Measurements from ENCODE around the gene ZNF579. TPM values are rescaled to one million over a fixed set of nuclear protein-coding genes. Genes with fewer than 3 reads are reported as not detected.

The ZNF579 gene
- total RNA-seq, 1 experiment from 2014 or later = 49.0 TPM

- intact Hi-C loops (cut with micrococcal nuclease; ENCODE audit: unreplicated experiment) = no loop called here
- CTCF ChIA-PET = no interaction called here
Measured at GRCh38 chr19:55559684-55560083, 21.0 kb downstream of the ZNF579 start.

GRCh38 chr19:55554741-55555152 is 25.9 kb downstream of the ZNF579 start:
- Histone ChIP-seq H3F3A (ENCODE audit: insufficient read depth, low read depth) (peaks cover 32% of the 10 kb centered on the region), H2AFZ (no peak overlapping the region), H3K9me2 (ENCODE audit: insufficient read depth) (no peaks in the 10 kb centered on the region), H3K4me2 (no peak overlapping the region), H3K79me2 (ENCODE audit: low read depth) (no peaks in the 10 kb centered on the region), H3K4me3 (no peak overlapping the region), H3K27me3 (ENCODE audit: insufficient read depth, low read depth) (no peaks in the 10 kb centered on the region), H3K9me3 (ENCODE audit: insufficient read depth, low read depth) (no peaks in the 10 kb centered on the region), H3K4me1 (replicated peaks; ENCODE audit: insufficient read depth) (peaks cover 14% of the 10 kb centered on the region), H3K36me3 (ENCODE audit: low read depth) (no peaks in the 10 kb centered on the region), H4K20me1 (ENCODE audit: insufficient read depth) (no peaks in the 10 kb centered on the region), H3K27ac (no peak overlapping the region)
- POLR2A ChIA-PET (ENCODE audit: unreplicated experiment) = no interaction called here
- no peak for DNase-seq
- no TSS peak for BruUV-seq (replicated peaks)
- intact Hi-C loops (cut with micrococcal nuclease; ENCODE audit: unreplicated experiment) = no loop called here
- CTCF ChIA-PET = no interaction called here
- TF ChIP-seq EZH2 (IDR thresholded peaks at IDR 0.05; ENCODE audit: low read depth) (no peak), CTCF (conservative IDR thresholded peaks at IDR 0.05) (no peak)

More at GRCh38 chr19:55559684-55560083, 21.0 kb downstream of the ZNF579 start:
- no peaks in the 10 kb centered on the region for H3K79me2 ChIP-seq (ENCODE audit: low read depth)
- H3K27ac ChIP-seq = no peak overlapping the region
- H3F3A ChIP-seq (ENCODE audit: insufficient read depth, low read depth) = peaks cover 13% of the 10 kb centered on the region; the same call in 1 of the 2 replicates
- no peaks in the 10 kb centered on the region for H3K9me2 ChIP-seq (ENCODE audit: insufficient read depth)
- H3K9me3 ChIP-seq (ENCODE audit: insufficient read depth, low read depth) = peaks cover 6% of the 10 kb centered on the region; the same call in 1 of the 2 replicates
- H3K36me3 ChIP-seq (ENCODE audit: low read depth) = no peaks in the 10 kb centered on the region
- H3K4me2 ChIP-seq = no peak overlapping the region
- TF ChIP-seq EZH2 (IDR thresholded peaks at IDR 0.05; ENCODE audit: low read depth) (no peak), CTCF (conservative IDR thresholded peaks at IDR 0.05) (no peak)
- no peaks in the 10 kb centered on the region for H3K27me3 ChIP-seq (ENCODE audit: insufficient read depth, low read depth)
- no peak for DNase-seq
- H4K20me1 ChIP-seq (ENCODE audit: insufficient read depth) = no peaks in the 10 kb centered on the region
- POLR2A ChIA-PET (ENCODE audit: unreplicated experiment) = no interaction called here
- no peaks in the 10 kb centered on the region for H3K4me1 ChIP-seq (replicated peaks; ENCODE audit: insufficient read depth)
- H2AFZ ChIP-seq = no peak overlapping the region
- no TSS peak for BruUV-seq (replicated peaks)
- H3K4me3 ChIP-seq = no peak overlapping the region

DNA sequence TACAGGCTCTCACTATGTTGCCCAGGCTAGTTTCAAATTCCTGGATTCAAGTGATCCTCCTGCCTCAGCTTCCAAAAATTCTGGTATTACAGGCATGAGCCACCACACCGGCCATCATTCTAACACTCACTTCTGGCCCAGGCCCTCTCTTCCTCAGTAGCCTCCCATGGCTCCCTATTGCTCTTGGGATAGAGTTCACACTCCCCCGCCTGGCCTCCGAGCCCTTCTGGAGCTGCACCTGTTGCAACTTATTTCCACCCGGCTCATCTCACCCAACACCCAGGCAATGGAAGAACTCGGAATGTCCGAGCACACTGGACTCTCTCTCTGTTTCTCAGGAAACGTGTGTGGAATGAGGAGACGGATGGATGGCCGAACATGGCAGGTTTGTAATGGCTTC is 26.3 kb downstream of the ZNF579 start:
- H3K79me2 ChIP-seq (ENCODE audit: low read depth) = no peaks in the 10 kb centered on the region
- H3K4me3 ChIP-seq = no peak overlapping the region
- H2AFZ ChIP-seq = no peak overlapping the region
- no peak overlapping the region for H3K4me2 ChIP-seq
- H3K4me1 ChIP-seq (replicated peaks; ENCODE audit: insufficient read depth) = peaks cover 18% of the 10 kb centered on the region
- H3K9me3 ChIP-seq (ENCODE audit: insufficient read depth, low read depth) = no peaks in the 10 kb centered on the region
- ChIA-PET CTCF (interaction anchor here (0.5 kb wide), 1 partner anchor 1124 kb away, joined by 3 read pairs; no protein-coding TSS in a partner anchor), POLR2A (ENCODE audit: unreplicated experiment) (no interaction called here)
- no TSS peak for BruUV-seq (replicated peaks)
- H4K20me1 ChIP-seq (ENCODE audit: insufficient read depth) = no peaks in the 10 kb centered on the region
- H3K36me3 ChIP-seq (ENCODE audit: low read depth) = no peaks in the 10 kb centered on the region
- H3K27ac ChIP-seq = no peak overlapping the region
- intact Hi-C loops (cut with micrococcal nuclease; ENCODE audit: unreplicated experiment) = no loop called here
- no peaks in the 10 kb centered on the region for H3K9me2 ChIP-seq (ENCODE audit: insufficient read depth)
- DNase-seq = no peak
- no peak for TF ChIP-seq CTCF (conservative IDR thresholded peaks at IDR 0.05)
- TF ChIP-seq EZH2 (IDR thresholded peaks at IDR 0.05; ENCODE audit: low read depth) = no peak
- H3K27me3 ChIP-seq (ENCODE audit: insufficient read depth, low read depth) = no peaks in the 10 kb centered on the region
- peaks cover 37% of the 10 kb centered on the region for H3F3A ChIP-seq (ENCODE audit: insufficient read depth, low read depth)

All from PC-9 (cell line).